GM12878 (cell line): ENCODE results near the gene AFAP1. TPM values are rescaled to one million over a fixed set of nuclear protein-coding genes. Genes with fewer than 3 reads are reported as not detected.

Source experiments
- ATAC-seq: fragments of 200-7000 bp; cut with Tn5 transposase; 3 replicates; pipeline ENCODE4 v1.9.1; 2020; ENCODE audit warnings: mild to moderate bottlenecking, moderate library complexity
- BruUV-seq: library from RNA; stranded (reverse); fragments of 400-500 nt; replicated peaks from 2 replicates; lab custom pipeline; 2021; lab: Mats Ljungman, UMichigan
- CTCF ChIA-PET: fragments of 300-600 bp; sonication (Branson Sonifier 250); formaldehyde crosslinking; extraction: SDS; loops from one replicate; lab custom pipeline; 2021; ENCODE audit warnings: inconsistent platforms; lab: Yijun Ruan, JAX
- POLR2A ChIA-PET: fragments of 350-600 bp; formaldehyde crosslinking; extraction: SDS; loops from one replicate; lab custom pipeline; 2021; ENCODE audit warnings: inconsistent platforms; lab: Charles Lee
- RAD21 ChIA-PET: fragments of 300-600 bp; sonication (Branson Sonifier 250); formaldehyde crosslinking; loops from one replicate; lab custom pipeline; 2023; ENCODE audit warnings: antibody characterized with exemption; ENCODE audit not compliant: unreplicated experiment; lab: Charles Lee
- SMC1A ChIA-PET: fragments of 300-600 bp; sonication (Branson Sonifier 250); formaldehyde crosslinking; loops from one replicate; lab custom pipeline; 2023; ENCODE audit not compliant: unreplicated experiment, uncharacterized antibody; lab: Charles Lee
- DNase-seq: peaks from one replicate; pipeline ENCODE4 v3.0.0-alpha.2; 2011; ENCODE audit warnings: low read depth, low spot score
- FAIRE-seq: peaks from 3 replicates; lab custom pipeline; 2011; peaks lifted over from hg19 to GRCh38; lab: Jason Lieb, UNC
- H2AFZ ChIP-seq: 2 replicates; pipeline ENCODE4 v1.6.0; 2011; ENCODE audit warnings: low read depth, low read length, control low read depth; ENCODE audit not compliant: control insufficient read depth
- H3K27ac ChIP-seq: 2 replicates; pipeline ENCODE4 v1.5.1; 2011; ENCODE audit warnings: control low read depth; ENCODE audit not compliant: control insufficient read depth, insufficient read depth
- H3K27me3 ChIP-seq, 2 experiments: replicated peaks in 1 of 2; 2 replicates each; pipeline versions ENCODE4 v1.6.0 to v1.6.1; 2011; ENCODE audit warnings: low read length in 1 of 2; ENCODE audit not compliant: control insufficient read depth in 2 of 2, insufficient read depth in 2 of 2
- H3K36me3 ChIP-seq, 2 experiments: 2 replicates each; pipeline ENCODE4 v1.5.1; 2011; ENCODE audit warnings: low read length in 1 of 2; ENCODE audit not compliant: control insufficient read depth in 2 of 2, insufficient read depth in 2 of 2
- H3K4me1 ChIP-seq: 2 replicates; pipeline ENCODE4 v1.6.1; 2011; ENCODE audit warnings: mild to moderate bottlenecking, low read length, moderate library complexity, mixed read lengths; ENCODE audit not compliant: control insufficient read depth, insufficient read depth
- H3K4me2 ChIP-seq: 2 replicates; pipeline ENCODE4 v1.6.0; 2011; ENCODE audit warnings: control low read depth; ENCODE audit not compliant: control insufficient read depth, insufficient read depth
- H3K4me3 ChIP-seq: fragments of 200-600 bp; sonication (generic); 2 replicates; pipeline ENCODE4 v1.5.1; 2016
- H3K79me2 ChIP-seq: 2 replicates; pipeline ENCODE4 v1.6.0; 2011; ENCODE audit warnings: low read length; ENCODE audit not compliant: control insufficient read depth, insufficient read depth
- H3K9ac ChIP-seq: 2 replicates; pipeline ENCODE4 v1.8.0; 2011; ENCODE audit warnings: low read length, control low read depth, mixed read lengths; ENCODE audit not compliant: control insufficient read depth, insufficient read depth
- H3K9me3 ChIP-seq: replicated peaks from 3 replicates; pipeline ENCODE4 v1.5.1; 2011; ENCODE audit warnings: mild to moderate bottlenecking, low read length; ENCODE audit not compliant: control insufficient read depth, insufficient read depth
- H4K20me1 ChIP-seq: 2 replicates; pipeline ENCODE4 v1.6.0; 2011; ENCODE audit not compliant: control insufficient read depth, insufficient read depth
- CHD4 ChIP-seq: fragments of 200-600 bp; sonication (generic); IDR thresholded peaks from 2 replicates; pipeline ENCODE4 v1.6.1; 2016; ENCODE audit warnings: mild to moderate bottlenecking
- E4F1 ChIP-seq: fragments of 450-650 bp; IDR thresholded peaks from 2 replicates; pipeline ENCODE4 v1.6.1; 2018; ENCODE audit warnings: borderline replicate concordance, mild to moderate bottlenecking; ENCODE audit not compliant: partially characterized antibody
- ETV6 ChIP-seq, 2 experiments: fragments of 450-650 bp in 1 of 2; IDR thresholded peaks in 1 of 2; conservative IDR thresholded peaks in 1 of 2; 2 replicates each; pipeline ENCODE4 v1.6.1; 2014; ENCODE audit warnings: antibody characterized with exemption in 1 of 2, borderline replicate concordance in 1 of 2, low read depth in 1 of 2, mild to moderate bottlenecking in 1 of 2, moderate library complexity in 1 of 2
- GABPA ChIP-seq: IDR thresholded peaks from 2 replicates; pipeline ENCODE4 v1.6.1; 2014; ENCODE audit warnings: antibody characterized with exemption, low read depth, mild to moderate bottlenecking, inconsistent platforms
- MEF2B ChIP-seq: fragments of 450-650 bp; IDR thresholded peaks from 2 replicates; pipeline ENCODE4 v1.6.1; 2018; ENCODE audit warnings: mild to moderate bottlenecking, moderate library complexity; ENCODE audit not compliant: partially characterized antibody, poor library complexity, severe bottlenecking
- NFIC ChIP-seq: IDR thresholded peaks from 2 replicates; pipeline ENCODE4 v1.6.1; 2012; ENCODE audit warnings: low read depth, mild to moderate bottlenecking, inconsistent platforms, low read length, moderate library complexity
- NR2C2 ChIP-seq: IDR thresholded peaks from 2 replicates; pipeline ENCODE4 v1.6.1; 2011; ENCODE audit warnings: borderline replicate concordance, low read depth; ENCODE audit not compliant: control insufficient read depth, insufficient read length
- SIN3A ChIP-seq: IDR thresholded peaks from 2 replicates; pipeline ENCODE4 v1.6.1; 2012; ENCODE audit warnings: low read depth, low read length, improper control_type of control experiment
- SPI1 ChIP-seq: IDR thresholded peaks from 2 replicates; pipeline ENCODE4 v1.6.1; 2011; ENCODE audit warnings: low read depth, mild to moderate bottlenecking, low read length, moderate library complexity, borderline replicate concordance; ENCODE audit not compliant: insufficient read depth
- TCF3 ChIP-seq: IDR thresholded peaks from 2 replicates; pipeline ENCODE4 v1.6.1; 2012; ENCODE audit warnings: low read depth, mild to moderate bottlenecking, low read length, borderline replicate concordance; ENCODE audit not compliant: insufficient read depth
- ZBED1 ChIP-seq: IDR thresholded peaks from 2 replicates; pipeline ENCODE4 v1.6.1; 2016; ENCODE audit warnings: borderline replicate concordance
- ZNF217 ChIP-seq: fragments of 450-650 bp; IDR thresholded peaks from 2 replicates; pipeline ENCODE4 v1.6.1; 2017; ENCODE audit warnings: antibody characterized with exemption, mild to moderate bottlenecking
- WGBS: methylation state at CpG from one replicate; pipeline ENCODE4 v1.1.6; 2016; ENCODE audit warnings: low lambda C conversion rate; ENCODE audit not compliant: insufficient replicate concordance, insufficient coverage; ENCODE audit errors: missing lambda C conversion rate; 5-methylcytosine and 5-hydroxymethylcytosine counted together
- in situ Hi-C: fragments of 300-500 bp; cut with MboI; formaldehyde crosslinking; loops from 9 replicates; pipeline ENCODE4 v1.14.3; 2018; ENCODE audit warnings: mixed read lengths
- intact Hi-C: fragments of 100-400 bp; cut with micrococcal nuclease; formaldehyde crosslinking; loops from one replicate; pipeline ENCODE4 v1.14.2; 2022; ENCODE audit not compliant: unreplicated experiment
- polyA plus RNA-seq, 11 experiments: library from polyadenylated mRNA; depleted of rRNA in 4 of 11; unstranded in 6 of 11; stranded (reverse) in 5 of 11; fragments of >200 nt; fragmentation: Nextera tagmentation in 4 of 11; fragmentation: Illumina TruSeq in 1 of 11; extraction: Ambion mirVana in 4 of 11; extraction: Trizol in 1 of 11; gene quantifications; 1 replicate in 1 of 11; 2 replicates in 10 of 11; pipeline versions ENCODE4 v1.2.1 to v1.2.3, GENCODE V29; 2011 to 2016; ENCODE audit warnings: inconsistent platforms in 2 of 11, missing spikeins in 2 of 11, low read depth in 1 of 11
- total RNA-seq, 4 experiments: library from RNA; depleted of rRNA in 3 of 4; stranded (reverse); fragments of >200 nt in 3 of 4; fragmentation: Illumina TruSeq in 1 of 4; extraction: Trizol in 1 of 4; gene quantifications; 2 replicates each; pipeline versions ENCODE4 v1.2.1 to v1.2.3, GENCODE V29; 2013 to 2021
- TF ChIP-seq, protein P1 (sequence below): fragments of 450-650 bp; IDR thresholded peaks from 2 replicates; pipeline ENCODE4 v1.6.1; 2017; ENCODE audit warnings: borderline replicate concordance
- TF ChIP-seq, protein P2 (sequence below): IDR thresholded peaks from 2 replicates; pipeline ENCODE4 v1.6.1; 2012; ENCODE audit warnings: low read depth, low read length, improper control_type of control experiment

The AFAP1 gene
- total and polyA plus RNA-seq, 10 of the 15 experiments (the other 5 are each of a cell fraction or from before 2014, with no cell fraction given), result 0.02 to 0.23 (median 0.09) TPM; not detected in 1

- TF ChIP-seq E4F1, result no peak
- TF ChIP-seq NR2C2, result no peak
Observed at GRCh38 chr4:7805533-7806337, 133.9 kb downstream of the AFAP1 start (continued).

DNA sequence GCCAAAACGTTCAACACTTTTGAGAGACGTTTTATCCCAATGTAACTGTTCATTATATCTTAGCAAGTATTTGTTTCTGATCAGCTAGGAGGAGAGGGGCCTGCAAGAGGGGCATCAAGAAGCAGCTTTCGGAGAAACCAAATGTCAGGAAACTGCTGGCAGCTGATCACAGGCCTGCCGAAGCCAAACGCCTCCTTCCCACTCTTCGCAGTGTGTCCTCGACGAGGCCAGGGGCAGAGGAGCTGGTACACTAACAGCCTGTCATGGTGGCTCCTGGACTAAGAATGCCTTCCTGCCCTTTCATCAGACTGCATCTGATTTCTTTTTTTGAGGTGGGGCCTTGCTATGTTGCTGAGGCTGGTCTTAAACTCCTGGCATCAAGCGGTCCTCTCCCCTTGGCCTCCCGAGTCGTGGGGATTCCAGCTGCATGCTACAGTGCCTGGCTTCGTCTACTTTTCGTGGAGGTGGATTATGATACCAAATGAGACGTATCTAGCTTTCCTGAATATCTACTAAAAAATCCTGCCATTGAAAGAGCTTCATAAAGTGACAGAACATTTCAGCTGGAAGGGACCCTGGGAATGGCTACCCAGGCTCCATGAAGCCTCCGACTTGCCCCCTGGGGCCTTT is 134.8 kb downstream of the AFAP1 start:
- ChIA-PET SMC1A (interaction anchor here (0.8 to 5.2 kb wide), 5 partner anchors 47 to 184 kb away, joined by 3 to 26 read pairs (median 3); no protein-coding TSS in a partner anchor), POLR2A (no interaction called here), RAD21 (interaction anchor here (2.6 kb wide), 1 partner anchor 184 kb away, joined by 12 read pairs; no protein-coding TSS in a partner anchor), CTCF (interaction anchor here (0.7 to 7.7 kb wide), 18 partner anchors 9 to 387 kb away, joined by 3 to 104 read pairs (median 4); no protein-coding TSS in a partner anchor)
- Histone ChIP-seq H3K27me3 (0 out of 4 replicates have a peak, but pooled peaks cover 0 to 3% of the 10 kb centered on the region in 2 experiments), H4K20me1 (no peaks in the 10 kb centered on the region), H3K27ac (no peak overlapping the region), H3K4me2 (no peak overlapping the region), H3K36me3 (no peaks in the 10 kb centered on the region), H2AFZ (no peak overlapping the region), H3K79me2 (no peaks in the 10 kb centered on the region), H3K9ac (no peak overlapping the region), H3K9me3 (no peaks in the 10 kb centered on the region), H3K4me3 (no peak overlapping the region), H3K4me1 (no peaks in the 10 kb centered on the region)
- in situ Hi-C loops, result loop anchor here (5.0 kb wide), 2 partner anchors 38 to 182 kb away; no protein-coding TSS in a partner anchor
- ATAC-seq, result no peak
- 39% methylated on average over 15 of the region's 15 CpGs for whole genome bisulfite sequencing
- BruUV-seq, result no TSS peak
- FAIRE-seq, result no peak
- no peak for DNase-seq
- intact Hi-C loops, result loop anchor here (2.0 to 5.0 kb wide), 3 partner anchors 372 to 613 kb away; partner anchors contain the start of gene SORCS2
- TF ChIP-seq GABPA, result no peak
- TF ChIP-seq SIN3A, result no peak
- no peak for TF ChIP-seq ZBED1
- TF ChIP-seq, protein P1, sequence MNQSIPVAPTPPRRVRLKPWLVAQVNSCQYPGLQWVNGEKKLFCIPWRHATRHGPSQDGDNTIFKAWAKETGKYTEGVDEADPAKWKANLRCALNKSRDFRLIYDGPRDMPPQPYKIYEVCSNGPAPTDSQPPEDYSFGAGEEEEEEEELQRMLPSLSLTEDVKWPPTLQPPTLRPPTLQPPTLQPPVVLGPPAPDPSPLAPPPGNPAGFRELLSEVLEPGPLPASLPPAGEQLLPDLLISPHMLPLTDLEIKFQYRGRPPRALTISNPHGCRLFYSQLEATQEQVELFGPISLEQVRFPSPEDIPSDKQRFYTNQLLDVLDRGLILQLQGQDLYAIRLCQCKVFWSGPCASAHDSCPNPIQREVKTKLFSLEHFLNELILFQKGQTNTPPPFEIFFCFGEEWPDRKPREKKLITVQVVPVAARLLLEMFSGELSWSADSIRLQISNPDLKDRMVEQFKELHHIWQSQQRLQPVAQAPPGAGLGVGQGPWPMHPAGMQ, result no peak
- no peak for TF ChIP-seq CHD4
- TF ChIP-seq NFIC, result no peak
- TF ChIP-seq ETV6 (conservative IDR thresholded peaks at IDR 0.05 in 1 of 2, IDR thresholded peaks at IDR 0.05 in 1 of 2; ENCODE audit: borderline replicate concordance in 1 of 2, low read depth in 1 of 2), result no peak
- TF ChIP-seq TCF3, result no peak
- TF ChIP-seq, protein P2, sequence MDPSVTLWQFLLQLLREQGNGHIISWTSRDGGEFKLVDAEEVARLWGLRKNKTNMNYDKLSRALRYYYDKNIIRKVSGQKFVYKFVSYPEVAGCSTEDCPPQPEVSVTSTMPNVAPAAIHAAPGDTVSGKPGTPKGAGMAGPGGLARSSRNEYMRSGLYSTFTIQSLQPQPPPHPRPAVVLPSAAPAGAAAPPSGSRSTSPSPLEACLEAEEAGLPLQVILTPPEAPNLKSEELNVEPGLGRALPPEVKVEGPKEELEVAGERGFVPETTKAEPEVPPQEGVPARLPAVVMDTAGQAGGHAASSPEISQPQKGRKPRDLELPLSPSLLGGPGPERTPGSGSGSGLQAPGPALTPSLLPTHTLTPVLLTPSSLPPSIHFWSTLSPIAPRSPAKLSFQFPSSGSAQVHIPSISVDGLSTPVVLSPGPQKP, result no peak
- no peak for TF ChIP-seq SPI1
- no peak for TF ChIP-seq NR2C2
- no peak for TF ChIP-seq MEF2B
- TF ChIP-seq ZNF217, result no peak
